ENCODE measurements around the gene CLPSL1.

Gene CLPSL1

GRCh38 chr6:35778437-35778836, 2.4 kb upstream of the CLPSL1 start:
- peaks cover 0 to 2% of the 10 kb centered on the region in 2 donors for H3K4me1 ChIP-seq (ENCODE audit: control insufficient read depth in 2 of 2, insufficient read depth in 2 of 2, low read length in 2 of 2)
- no peak overlapping the region for H3K9ac ChIP-seq (ENCODE audit: low read depth in 1 of 2, low read length in 2 of 2)
- H3K27ac ChIP-seq (ENCODE audit: low read depth in 2 of 2, low read length in 2 of 2) = no peak overlapping the region
- peaks cover 6 to 8% of the 10 kb centered on the region in 2 donors for H3K27me3 ChIP-seq (ENCODE audit: control insufficient read depth in 2 of 2, insufficient read depth in 2 of 2, low read length in 2 of 2)
- H3K4me3 ChIP-seq (ENCODE audit: low read length in 2 of 2) = no peak overlapping the region
- H3K36me3 ChIP-seq (ENCODE audit: control insufficient read depth in 2 of 2, insufficient read depth in 2 of 2, low read length in 2 of 2) = no peaks in the 10 kb centered on the region
- no peaks in the 10 kb centered on the region for H3K9me3 ChIP-seq (ENCODE audit: control insufficient read depth in 2 of 2, low read length in 2 of 2)

GRCh38 chr6:35781290-35781689, 471 bp downstream of the CLPSL1 start:
- Histone ChIP-seq H3K27ac (ENCODE audit: low read depth in 2 of 2, low read length in 2 of 2) (no peak overlapping the region), H3K9me3 (ENCODE audit: control insufficient read depth in 2 of 2, low read length in 2 of 2) (no peaks in the 10 kb centered on the region), H3K36me3 (ENCODE audit: control insufficient read depth in 2 of 2, insufficient read depth in 2 of 2, low read length in 2 of 2) (no peaks in the 10 kb centered on the region), H3K9ac (ENCODE audit: low read depth in 1 of 2, low read length in 2 of 2) (no peak overlapping the region), H3K4me1 (ENCODE audit: control insufficient read depth in 2 of 2, insufficient read depth in 2 of 2, low read length in 2 of 2) (peaks cover 0 to 2% of the 10 kb centered on the region in 2 donors), H3K4me3 (ENCODE audit: low read length in 2 of 2) (no peak overlapping the region), H3K27me3 (ENCODE audit: control insufficient read depth in 2 of 2, insufficient read depth in 2 of 2, low read length in 2 of 2) (peaks cover 5 to 6% of the 10 kb centered on the region in 2 donors)

- no peaks in the 10 kb centered on the region for H3K36me3 ChIP-seq (ENCODE audit: control insufficient read depth in 2 of 2, insufficient read depth in 2 of 2, low read length in 2 of 2)
- H3K27ac ChIP-seq (ENCODE audit: low read depth in 2 of 2, low read length in 2 of 2) = no peak overlapping the region
- no peaks in the 10 kb centered on the region for H3K4me1 ChIP-seq (ENCODE audit: control insufficient read depth in 2 of 2, insufficient read depth in 2 of 2, low read length in 2 of 2)
- H3K27me3 ChIP-seq (ENCODE audit: control insufficient read depth in 2 of 2, insufficient read depth in 2 of 2, low read length in 2 of 2) = peaks cover 10 to 14% of the 10 kb centered on the region in 2 donors
- H3K9me3 ChIP-seq (ENCODE audit: control insufficient read depth in 2 of 2, low read length in 2 of 2) = no peaks in the 10 kb centered on the region
- H3K9ac ChIP-seq (ENCODE audit: low read depth in 1 of 2, low read length in 2 of 2) = no peak overlapping the region
- no peak overlapping the region for H3K4me3 ChIP-seq (ENCODE audit: low read length in 2 of 2)
These were observed 1.6 kb downstream of the CLPSL1 start for GRCh38 chr6:35782424-35782823.

DNA sequence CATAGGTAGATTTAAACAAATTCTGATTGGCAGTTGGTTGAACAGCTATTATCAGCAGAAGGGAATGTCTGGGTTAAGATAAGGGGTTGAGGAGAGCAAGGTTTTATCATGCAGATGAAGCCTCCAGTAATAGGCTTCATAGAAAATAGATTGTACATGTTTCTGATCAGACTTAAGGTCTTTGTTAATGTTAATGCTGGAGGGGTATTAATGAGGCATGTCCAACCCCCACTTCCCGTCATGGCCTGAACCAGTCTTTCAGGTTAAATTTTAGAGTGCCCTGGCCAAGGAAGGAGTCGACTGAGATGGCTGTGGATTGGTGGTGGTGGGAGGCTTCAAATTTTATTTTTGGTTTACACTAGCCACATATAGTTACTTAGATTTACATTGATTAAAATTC, 3.4 kb downstream of the CLPSL1 start:
- Histone ChIP-seq H3K27me3 (ENCODE audit: control insufficient read depth in 2 of 2, insufficient read depth in 2 of 2, low read length in 2 of 2) (peaks cover 15 to 25% of the 10 kb centered on the region in 2 donors), H3K27ac (ENCODE audit: low read depth in 2 of 2, low read length in 2 of 2) (no peak overlapping the region), H3K9me3 (ENCODE audit: control insufficient read depth in 2 of 2, low read length in 2 of 2) (no peaks in the 10 kb centered on the region), H3K4me3 (ENCODE audit: low read length in 2 of 2) (no peak overlapping the region), H3K36me3 (ENCODE audit: control insufficient read depth in 2 of 2, insufficient read depth in 2 of 2, low read length in 2 of 2) (no peaks in the 10 kb centered on the region), H3K4me1 (ENCODE audit: control insufficient read depth in 2 of 2, insufficient read depth in 2 of 2, low read length in 2 of 2) (no peaks in the 10 kb centered on the region), H3K9ac (ENCODE audit: low read depth in 1 of 2, low read length in 2 of 2) (no peak overlapping the region)

GRCh38 chr6:35786272-35786671, 5.5 kb downstream of the CLPSL1 start:
- Histone ChIP-seq H3K27me3 (ENCODE audit: control insufficient read depth in 2 of 2, insufficient read depth in 2 of 2, low read length in 2 of 2) (peaks cover 13 to 25% of the 10 kb centered on the region in 2 donors), H3K4me3 (ENCODE audit: low read length in 2 of 2) (no peak overlapping the region), H3K9me3 (ENCODE audit: control insufficient read depth in 2 of 2, low read length in 2 of 2) (no peaks in the 10 kb centered on the region), H3K27ac (ENCODE audit: low read depth in 2 of 2, low read length in 2 of 2) (no peak overlapping the region), H3K36me3 (ENCODE audit: control insufficient read depth in 2 of 2, insufficient read depth in 2 of 2, low read length in 2 of 2) (no peaks in the 10 kb centered on the region), H3K4me1 (ENCODE audit: control insufficient read depth in 2 of 2, insufficient read depth in 2 of 2, low read length in 2 of 2) (no peaks in the 10 kb centered on the region), H3K9ac (ENCODE audit: low read depth in 1 of 2, low read length in 2 of 2) (no peak overlapping the region)

DNA sequence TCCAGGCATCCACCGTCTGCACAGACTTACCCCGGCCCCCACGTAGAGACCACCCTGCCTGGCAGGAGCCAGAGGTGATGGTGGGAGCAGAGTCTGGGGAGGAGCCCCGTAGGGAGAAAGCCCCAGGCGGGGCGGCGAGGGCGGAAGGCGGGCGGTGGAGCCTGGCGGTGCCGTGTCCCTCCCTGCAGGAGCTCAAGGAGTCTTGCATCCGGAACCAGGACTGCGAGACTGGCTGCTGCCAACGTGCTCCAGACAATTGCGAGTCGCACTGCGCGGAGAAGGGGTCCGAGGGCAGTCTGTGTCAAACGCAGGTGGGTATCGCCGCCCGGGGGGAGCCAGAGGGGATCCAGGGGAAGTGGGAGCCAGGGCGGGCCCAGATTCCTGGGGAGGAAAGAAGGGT, 6.0 kb downstream of the CLPSL1 start:
- no peaks in the 10 kb centered on the region for H3K4me1 ChIP-seq (ENCODE audit: control insufficient read depth in 2 of 2, insufficient read depth in 2 of 2, low read length in 2 of 2)
- H3K27me3 ChIP-seq (ENCODE audit: control insufficient read depth in 2 of 2, insufficient read depth in 2 of 2, low read length in 2 of 2) = peaks cover 13 to 25% of the 10 kb centered on the region in 2 donors
- H3K9me3 ChIP-seq (ENCODE audit: control insufficient read depth in 2 of 2, low read length in 2 of 2) = no peaks in the 10 kb centered on the region
- no peak overlapping the region for H3K27ac ChIP-seq (ENCODE audit: low read depth in 2 of 2, low read length in 2 of 2)
- no peak overlapping the region for H3K4me3 ChIP-seq (ENCODE audit: low read length in 2 of 2)
- no peaks in the 10 kb centered on the region for H3K36me3 ChIP-seq (ENCODE audit: control insufficient read depth in 2 of 2, insufficient read depth in 2 of 2, low read length in 2 of 2)
- H3K9ac ChIP-seq (ENCODE audit: low read depth in 1 of 2, low read length in 2 of 2) = no peak overlapping the region

- H3K36me3 ChIP-seq (ENCODE audit: control insufficient read depth in 2 of 2, insufficient read depth in 2 of 2, low read length in 2 of 2) = no peaks in the 10 kb centered on the region
- no peaks in the 10 kb centered on the region for H3K9me3 ChIP-seq (ENCODE audit: control insufficient read depth in 2 of 2, low read length in 2 of 2)
- H3K9ac ChIP-seq (ENCODE audit: low read depth in 1 of 2, low read length in 2 of 2) = no peak overlapping the region
- H3K27ac ChIP-seq (ENCODE audit: low read depth in 2 of 2, low read length in 2 of 2) = no peak overlapping the region
- peaks cover 13 to 25% of the 10 kb centered on the region in 2 donors for H3K27me3 ChIP-seq (ENCODE audit: control insufficient read depth in 2 of 2, insufficient read depth in 2 of 2, low read length in 2 of 2)
- H3K4me3 ChIP-seq (ENCODE audit: low read length in 2 of 2) = no peak overlapping the region
- H3K4me1 ChIP-seq (ENCODE audit: control insufficient read depth in 2 of 2, insufficient read depth in 2 of 2, low read length in 2 of 2) = no peaks in the 10 kb centered on the region
These were observed 6.7 kb downstream of the CLPSL1 start for GRCh38 chr6:35787266-35788218.

GRCh38 chr6:35788423-35788982, 7.7 kb downstream of the CLPSL1 start:
- Histone ChIP-seq H3K4me3 (ENCODE audit: low read length in 2 of 2) (no peak overlapping the region), H3K9me3 (ENCODE audit: control insufficient read depth in 2 of 2, low read length in 2 of 2) (no peaks in the 10 kb centered on the region), H3K27me3 (ENCODE audit: control insufficient read depth in 2 of 2, insufficient read depth in 2 of 2, low read length in 2 of 2) (peaks cover 13 to 25% of the 10 kb centered on the region in 2 donors), H3K9ac (ENCODE audit: low read depth in 1 of 2, low read length in 2 of 2) (no peak overlapping the region), H3K27ac (ENCODE audit: low read depth in 2 of 2, low read length in 2 of 2) (no peak overlapping the region), H3K4me1 (ENCODE audit: control insufficient read depth in 2 of 2, insufficient read depth in 2 of 2, low read length in 2 of 2) (no peaks in the 10 kb centered on the region), H3K36me3 (ENCODE audit: control insufficient read depth in 2 of 2, insufficient read depth in 2 of 2, low read length in 2 of 2) (no peaks in the 10 kb centered on the region)

GRCh38 chr6:35790683-35791082, 9.9 kb downstream of the CLPSL1 start:
- Histone ChIP-seq H3K4me1 (ENCODE audit: control insufficient read depth in 2 of 2, insufficient read depth in 2 of 2, low read length in 2 of 2) (no peaks in the 10 kb centered on the region), H3K27ac (ENCODE audit: low read depth in 2 of 2, low read length in 2 of 2) (no peak overlapping the region), H3K27me3 (ENCODE audit: control insufficient read depth in 2 of 2, insufficient read depth in 2 of 2, low read length in 2 of 2) (peaks cover 13 to 25% of the 10 kb centered on the region in 2 donors), H3K9ac (ENCODE audit: low read depth in 1 of 2, low read length in 2 of 2) (no peak overlapping the region), H3K36me3 (ENCODE audit: control insufficient read depth in 2 of 2, insufficient read depth in 2 of 2, low read length in 2 of 2) (no peaks in the 10 kb centered on the region), H3K9me3 (ENCODE audit: control insufficient read depth in 2 of 2, low read length in 2 of 2) (no peaks in the 10 kb centered on the region), H3K4me3 (ENCODE audit: low read length in 2 of 2) (no peak overlapping the region)

Data from mucosa of rectum (tissue), 2 donors.